LNCAP (cell line): ENCODE results near the gene SYT11.

ENCODE experiments used
- TF ChIP-seq, protein P1 (sequence below): fragments of 450-650 bp; IDR thresholded peaks from 2 replicates; pipeline ENCODE4 v1.5.1; 2017; ENCODE audit warnings: mild to moderate bottlenecking

Gene SYT11

DNA sequence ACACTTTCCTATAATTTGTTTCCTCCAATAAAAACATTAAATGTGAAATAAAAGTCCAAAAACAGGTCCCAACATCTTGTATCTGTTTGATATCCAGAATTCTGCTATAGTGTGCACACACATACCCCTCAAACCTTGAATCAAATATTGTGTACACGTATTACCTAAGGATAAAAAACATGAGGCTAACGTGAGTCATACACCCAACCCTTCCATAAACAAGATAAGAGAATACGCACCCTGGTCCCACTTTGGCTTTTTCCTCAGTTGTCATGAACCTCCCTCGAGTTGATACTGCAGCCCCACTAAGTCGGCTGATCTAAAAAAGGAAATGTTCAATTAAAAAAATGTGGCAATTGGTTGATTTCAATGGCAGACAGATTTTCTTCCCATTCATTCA lies 69.7 kb downstream of the SYT11 start:
- TF ChIP-seq, protein P1, sequence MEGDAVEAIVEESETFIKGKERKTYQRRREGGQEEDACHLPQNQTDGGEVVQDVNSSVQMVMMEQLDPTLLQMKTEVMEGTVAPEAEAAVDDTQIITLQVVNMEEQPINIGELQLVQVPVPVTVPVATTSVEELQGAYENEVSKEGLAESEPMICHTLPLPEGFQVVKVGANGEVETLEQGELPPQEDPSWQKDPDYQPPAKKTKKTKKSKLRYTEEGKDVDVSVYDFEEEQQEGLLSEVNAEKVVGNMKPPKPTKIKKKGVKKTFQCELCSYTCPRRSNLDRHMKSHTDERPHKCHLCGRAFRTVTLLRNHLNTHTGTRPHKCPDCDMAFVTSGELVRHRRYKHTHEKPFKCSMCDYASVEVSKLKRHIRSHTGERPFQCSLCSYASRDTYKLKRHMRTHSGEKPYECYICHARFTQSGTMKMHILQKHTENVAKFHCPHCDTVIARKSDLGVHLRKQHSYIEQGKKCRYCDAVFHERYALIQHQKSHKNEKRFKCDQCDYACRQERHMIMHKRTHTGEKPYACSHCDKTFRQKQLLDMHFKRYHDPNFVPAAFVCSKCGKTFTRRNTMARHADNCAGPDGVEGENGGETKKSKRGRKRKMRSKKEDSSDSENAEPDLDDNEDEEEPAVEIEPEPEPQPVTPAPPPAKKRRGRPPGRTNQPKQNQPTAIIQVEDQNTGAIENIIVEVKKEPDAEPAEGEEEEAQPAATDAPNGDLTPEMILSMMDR: no peak

DNA sequence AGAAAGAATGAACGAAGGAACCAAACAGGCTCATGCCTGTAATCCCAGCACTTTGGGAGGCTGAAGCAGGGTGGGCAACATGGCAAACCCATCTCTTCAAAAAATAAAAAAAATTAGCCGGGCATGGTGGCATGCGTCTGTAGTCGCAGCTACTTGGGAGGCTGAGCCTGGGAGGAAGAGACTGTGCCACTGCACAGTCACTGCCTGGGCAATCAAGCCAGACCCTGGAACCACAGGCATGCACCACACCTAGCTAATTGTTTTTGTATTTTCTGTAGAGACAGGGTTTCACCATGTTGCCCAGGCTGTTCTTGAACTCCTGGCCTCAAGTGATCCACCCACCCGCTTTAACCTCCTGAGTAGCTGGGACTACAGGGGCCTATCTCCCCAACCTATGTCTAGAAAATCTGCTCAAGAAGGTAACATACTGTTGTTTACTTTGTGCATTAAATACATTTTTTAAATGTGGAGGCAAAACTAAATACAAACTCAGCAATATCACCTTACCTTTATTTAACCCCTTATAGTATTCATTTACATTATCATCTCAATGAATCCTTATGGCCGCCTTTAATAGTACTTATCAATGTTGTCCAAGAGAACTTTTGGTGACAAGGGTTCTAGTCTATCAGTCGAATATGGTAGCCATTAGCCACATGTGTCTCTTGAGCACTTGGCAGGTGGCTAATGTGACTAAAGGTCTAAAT lies 72.1 kb downstream of the SYT11 start:
- TF ChIP-seq, protein P1: no peak

- TF ChIP-seq, protein P1: no peak
These were observed 72.7 kb downstream of the SYT11 start for GRCh38 chr1:155932081-155932480.

DNA sequence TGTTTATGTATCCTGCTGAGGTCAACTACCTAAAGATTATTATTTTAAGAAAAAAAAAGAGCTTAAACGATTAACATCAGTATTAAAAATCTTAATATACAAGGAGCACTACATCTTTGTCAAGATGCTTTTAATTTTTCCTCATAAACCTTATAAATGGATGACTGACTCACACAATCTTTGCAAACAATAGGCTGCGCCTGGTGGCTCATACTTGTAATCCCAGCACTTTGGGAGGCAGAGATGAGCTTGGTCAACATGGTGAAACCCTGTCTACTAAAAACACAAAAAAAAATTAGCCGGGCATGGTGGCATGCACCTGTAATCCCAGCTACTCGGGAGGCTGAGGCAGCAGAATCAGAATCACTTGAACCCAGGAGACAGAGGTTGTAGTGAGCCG lies 73.1 kb downstream of the SYT11 start:
- TF ChIP-seq, protein P1: no peak

GRCh38 chr1:155933591-155934096 lies 74.3 kb downstream of the SYT11 start:
- TF ChIP-seq, protein P1: no peak

DNA sequence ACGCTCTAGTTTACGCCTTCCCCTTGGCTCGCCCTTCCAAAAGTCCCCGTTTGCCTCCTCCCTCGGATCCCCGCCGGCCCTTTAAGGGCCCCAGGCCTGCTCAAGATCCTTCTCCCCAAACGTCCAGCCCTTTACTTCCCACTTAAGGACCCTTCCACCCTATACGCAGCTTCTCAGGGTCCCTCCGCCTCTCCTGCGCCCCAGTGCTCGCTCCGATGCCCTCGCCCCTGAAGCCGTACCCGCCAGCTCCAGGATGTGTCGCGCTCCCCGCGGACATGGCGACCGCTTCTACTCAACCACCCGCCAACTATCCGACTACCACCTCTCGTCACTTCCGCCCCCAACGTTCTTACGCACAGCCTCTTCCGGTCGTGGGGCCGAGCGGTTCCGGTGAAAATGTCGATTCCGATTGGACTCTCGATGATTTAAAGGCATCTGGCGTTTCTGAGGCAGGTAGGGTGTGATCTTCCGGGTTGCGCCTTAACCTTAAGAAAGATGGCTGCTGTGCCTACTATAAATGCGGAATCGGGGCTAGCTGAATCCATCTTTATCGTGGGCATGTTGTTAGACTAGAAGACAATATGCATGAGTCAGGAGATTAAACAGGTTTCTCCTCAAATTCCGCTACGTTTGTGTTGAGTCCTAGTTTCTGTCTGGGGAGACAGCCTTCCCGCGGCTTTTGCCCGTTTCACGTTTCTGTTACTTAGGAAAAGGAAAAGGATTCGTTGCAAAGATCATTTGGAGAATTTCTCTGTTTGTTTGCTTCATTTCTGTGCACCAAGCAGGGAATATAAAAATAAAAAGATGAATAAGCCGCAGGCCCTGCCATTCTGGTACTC lies 74.9 kb downstream of the SYT11 start, which contains the start of gene KHDC4:
TSS of gene KHDC4 (minus strand) at position 317 of the 839 bp plus-strand sequence. CDS start at position 277, 40 bp downstream.
- TF ChIP-seq, protein P1: no peak
